Keratinocyte (primary cell): ENCODE data around the gene GRIP1. TPM values are rescaled to one million over a fixed set of nuclear protein-coding genes. Genes with fewer than 3 reads are reported as not detected.

Experiments used
- DNase-seq: peaks from one replicate; pipeline ENCODE4 v3.0.0-alpha.2; 2011; ENCODE audit warnings: low read depth, missing footprints, low spot score
- FAIRE-seq: peaks from 2 replicates; lab custom pipeline; 2011; peaks lifted over from hg19 to GRCh38; lab: Jason Lieb, UNC
- H2AFZ ChIP-seq: 2 replicates; pipeline ENCODE4 v1.6.0; 2012; ENCODE audit warnings: low read length, control low read depth, inconsistent platforms; ENCODE audit not compliant: control insufficient read depth
- H3K27ac ChIP-seq: 2 replicates; pipeline ENCODE4 v1.5.1; 2011; ENCODE audit warnings: low read length; ENCODE audit not compliant: control insufficient read depth, insufficient read depth
- H3K27me3 ChIP-seq: 3 replicates; pipeline ENCODE4 v1.6.0; 2011; ENCODE audit warnings: low read length; ENCODE audit not compliant: control insufficient read depth, insufficient read depth; ENCODE audit errors: extremely low read depth
- H3K36me3 ChIP-seq, 2 experiments: 2 replicates in 1 of 2; 3 replicates in 1 of 2; pipeline ENCODE4 v1.5.1; 2011; ENCODE audit warnings: low read length in 2 of 2, mild to moderate bottlenecking in 1 of 2; ENCODE audit not compliant: control insufficient read depth in 2 of 2, insufficient read depth in 2 of 2; ENCODE audit errors: extremely low read depth in 1 of 2
- H3K4me1 ChIP-seq: 3 replicates; pipeline ENCODE4 v1.5.1; 2011; ENCODE audit warnings: low read length; ENCODE audit not compliant: control insufficient read depth, insufficient read depth; ENCODE audit errors: extremely low read depth
- H3K4me2 ChIP-seq: 3 replicates; pipeline ENCODE4 v1.6.0; 2011; ENCODE audit warnings: low read depth, low read length; ENCODE audit not compliant: control insufficient read depth, insufficient read depth; ENCODE audit errors: extremely low read depth
- H3K4me3 ChIP-seq, 3 experiments: fragments of 200-600 bp in 1 of 3; sonication (generic) in 1 of 3; 2 replicates in 2 of 3; 3 replicates in 1 of 3; pipeline ENCODE4 v1.5.1; 2011 to 2016; ENCODE audit warnings: low read length in 3 of 3, mild to moderate bottlenecking in 3 of 3, control low read depth in 2 of 3, inconsistent platforms in 1 of 3, low read depth in 1 of 3, mixed read lengths in 1 of 3, mixed run types in 1 of 3, moderate library complexity in 1 of 3; ENCODE audit not compliant: control insufficient read depth in 2 of 3, insufficient read depth in 2 of 3; ENCODE audit errors: extremely low read depth in 1 of 3
- H3K79me2 ChIP-seq: 2 replicates; pipeline ENCODE4 v1.6.0; 2012; ENCODE audit warnings: low read length; ENCODE audit not compliant: control insufficient read depth, insufficient read depth
- H3K9ac ChIP-seq: 3 replicates; pipeline ENCODE4 v1.6.0; 2011; ENCODE audit warnings: low read length; ENCODE audit not compliant: control insufficient read depth, insufficient read depth; ENCODE audit errors: extremely low read depth
- H3K9me1 ChIP-seq: 3 replicates; pipeline ENCODE4 v1.6.0; 2011; ENCODE audit warnings: low read length; ENCODE audit not compliant: control insufficient read depth, insufficient read depth; ENCODE audit errors: extremely low read depth
- H3K9me3 ChIP-seq: 2 replicates; pipeline ENCODE4 v1.5.1; 2012; ENCODE audit warnings: low read depth, low read length; ENCODE audit not compliant: control insufficient read depth
- H4K20me1 ChIP-seq: 3 replicates; pipeline ENCODE4 v1.6.0; 2011; ENCODE audit warnings: low read length; ENCODE audit not compliant: control insufficient read depth, insufficient read depth; ENCODE audit errors: extremely low read depth
- CTCF ChIP-seq, 3 experiments: IDR thresholded peaks in 1 of 3; conservative IDR thresholded peaks in 1 of 3; optimal IDR thresholded peaks in 1 of 3; 2 replicates in 2 of 3; 3 replicates in 1 of 3; pipeline versions ENCODE3 to v1.5.1; 2011; ENCODE audit warnings: low read length in 3 of 3, mild to moderate bottlenecking in 3 of 3, moderate library complexity in 2 of 3, control low read depth in 1 of 3, inconsistent platforms in 1 of 3; ENCODE audit not compliant: insufficient read depth in 2 of 3; ENCODE audit errors: extremely low read depth in 1 of 3
- EZH2 ChIP-seq: IDR thresholded peaks from one replicate; pipeline ENCODE4 v1.6.1; 2012; ENCODE audit warnings: inconsistent platforms, mild to moderate bottlenecking, low read length, moderate library complexity
- dilution Hi-C: fragments of 300-500 bp; cut with MboI; formaldehyde crosslinking; loops from one replicate; pipeline ENCODE4 v1.7.0; 2020; ENCODE audit warnings: low sequenced_read_pairs; ENCODE audit not compliant: extremely low pct_ligation_motif_present
- polyA plus RNA-seq, 5 experiments: library from polyadenylated mRNA; depleted of rRNA in 3 of 5; stranded (reverse) in 3 of 5; stranded (forward) in 1 of 5; unstranded in 1 of 5; fragments of >200 nt; gene quantifications; 1 replicate in 1 of 5; 2 replicates in 3 of 5; 3 replicates in 1 of 5; pipeline versions ENCODE4 v1.2.1 to v1.2.3, GENCODE V29; 2011 to 2012; ENCODE audit warnings: missing spikeins in 2 of 5, low read depth in 1 of 5, low replicate concordance in 1 of 5

GRIP1 gene
- polyA plus RNA-seq, 1 donor (not counting 4 experiments of a cell fraction or from before 2014, with no cell fraction given): 6.7 TPM

- Histone ChIP-seq H2AFZ (no peak overlapping the region), H3K4me1 (peaks cover 2% of the 10 kb centered on the region), H3K4me2 (no peak overlapping the region), H3K9me3 (no peaks in the 10 kb centered on the region), H3K9ac (no peak overlapping the region), H3K36me3 (no peaks in the 10 kb centered on the region), H3K79me2 (no peaks in the 10 kb centered on the region), H4K20me1 (no peaks in the 10 kb centered on the region), H3K9me1 (no peaks in the 10 kb centered on the region), H3K27ac (no peak overlapping the region), H3K27me3 (no peaks in the 10 kb centered on the region), H3K4me3 (no peak overlapping the region)
- FAIRE-seq (no peak), DNase-seq (no peak)
- no peak for TF ChIP-seq CTCF (optimal IDR thresholded peaks at IDR 0.05 in 1 of 3, IDR thresholded peaks at IDR 0.05 in 1 of 3, conservative IDR thresholded peaks at IDR 0.05 in 1 of 3; ENCODE audit: extremely low read depth in 1 of 3, insufficient read depth in 2 of 3, low read length in 3 of 3)
- no peak for TF ChIP-seq EZH2
- dilution Hi-C loops: no loop called here
Observed at GRCh38 chr12:66669541-66669940, 9.3 kb downstream of the GRIP1 start.

GRCh38 chr12:66668311-66668710 is 10.6 kb downstream of the GRIP1 start:
- Histone ChIP-seq H3K4me3 (no peak overlapping the region), H3K4me1 (peaks cover 8% of the 10 kb centered on the region), H3K9me1 (no peaks in the 10 kb centered on the region), H3K27ac (no peak overlapping the region), H3K36me3 (no peaks in the 10 kb centered on the region), H3K9ac (no peak overlapping the region), H4K20me1 (no peaks in the 10 kb centered on the region), H3K27me3 (no peaks in the 10 kb centered on the region), H3K79me2 (no peaks in the 10 kb centered on the region), H3K4me2 (no peak overlapping the region), H2AFZ (no peak overlapping the region), H3K9me3 (no peaks in the 10 kb centered on the region)
- no peak for FAIRE-seq
- dilution Hi-C loops: no loop called here
- no peak for TF ChIP-seq CTCF (optimal IDR thresholded peaks at IDR 0.05 in 1 of 3, IDR thresholded peaks at IDR 0.05 in 1 of 3, conservative IDR thresholded peaks at IDR 0.05 in 1 of 3; ENCODE audit: extremely low read depth in 1 of 3, insufficient read depth in 2 of 3, low read length in 3 of 3)
- TF ChIP-seq EZH2: no peak
- DNase-seq: no peak
